ENCODE results near the gene PGLYRP4.

- TF ChIP-seq CTCF (IDR thresholded peaks at IDR 0.05) (no peak), POLR2A (IDR thresholded peaks at IDR 0.05) (no peak)
These were observed at the start of gene PGLYRP4 for GRCh38 chr1:153348511-153349362.

Measured in right lobe of liver (tissue), 4 donors.